NK-92 (cell line): ENCODE measurements around the gene C6orf89.

ENCODE experiments used
- DNase-seq: peaks from one replicate; lab custom pipeline; 2025; ENCODE audit not compliant: unreplicated experiment; lab: John Stamatoyannopoulos, UW

C6orf89 gene

GRCh38 chr6:36967301-36967700, 81.5 kb downstream of the C6orf89 start:
- no peak for DNase-seq

GRCh38 chr6:36967757-36968156, 82.0 kb downstream of the C6orf89 start:
- DNase-seq: no peak

GRCh38 chr6:36968266-36968977, 82.7 kb downstream of the C6orf89 start:
- no peak for DNase-seq

- DNase-seq: no peak
Measured at GRCh38 chr6:36969240-36969691, 83.5 kb downstream of the C6orf89 start.

DNA sequence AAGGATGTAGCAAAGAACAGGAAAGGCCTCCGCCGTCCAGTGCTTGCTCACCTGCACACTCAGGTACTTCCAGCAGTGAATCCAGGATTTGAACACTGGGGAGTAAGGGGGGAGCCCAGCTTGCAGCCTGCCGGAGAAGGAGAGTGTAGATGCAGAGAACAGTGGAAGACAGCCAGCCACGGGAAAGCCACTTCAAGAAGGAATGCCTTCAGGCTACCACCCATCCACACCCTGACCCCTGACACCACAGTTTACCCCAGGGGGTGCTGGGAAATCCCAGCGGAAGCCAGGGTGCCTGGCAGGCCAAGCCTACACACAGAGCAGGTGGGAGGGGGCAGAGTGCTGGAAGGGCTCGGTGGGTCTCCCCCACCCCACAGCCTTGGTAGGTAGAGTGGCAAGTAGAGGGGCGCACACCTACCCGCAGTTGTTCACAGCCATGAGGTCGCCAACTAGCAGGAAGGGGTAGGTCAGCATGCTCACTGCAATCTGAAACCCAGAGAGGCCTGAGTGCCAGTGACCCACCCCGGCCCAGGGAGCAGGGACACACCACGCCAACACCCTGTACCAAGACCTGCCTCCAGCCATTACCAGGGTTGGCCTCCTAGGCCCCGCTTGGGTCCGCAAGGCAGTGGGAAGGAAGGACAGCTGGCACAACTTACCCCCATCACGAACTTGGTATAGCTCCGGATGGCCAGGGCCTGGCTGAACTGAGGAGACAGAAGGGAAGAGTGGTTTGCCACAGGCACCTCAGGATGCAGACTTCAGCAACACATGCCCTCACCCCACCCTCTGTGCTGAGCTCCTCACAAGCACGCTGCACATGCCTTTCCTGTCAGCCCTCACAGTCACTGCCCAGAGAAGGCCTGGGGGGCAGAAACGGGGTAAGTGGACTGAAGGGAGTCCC, 84.5 kb downstream of the C6orf89 start:
- no peak for DNase-seq

DNA sequence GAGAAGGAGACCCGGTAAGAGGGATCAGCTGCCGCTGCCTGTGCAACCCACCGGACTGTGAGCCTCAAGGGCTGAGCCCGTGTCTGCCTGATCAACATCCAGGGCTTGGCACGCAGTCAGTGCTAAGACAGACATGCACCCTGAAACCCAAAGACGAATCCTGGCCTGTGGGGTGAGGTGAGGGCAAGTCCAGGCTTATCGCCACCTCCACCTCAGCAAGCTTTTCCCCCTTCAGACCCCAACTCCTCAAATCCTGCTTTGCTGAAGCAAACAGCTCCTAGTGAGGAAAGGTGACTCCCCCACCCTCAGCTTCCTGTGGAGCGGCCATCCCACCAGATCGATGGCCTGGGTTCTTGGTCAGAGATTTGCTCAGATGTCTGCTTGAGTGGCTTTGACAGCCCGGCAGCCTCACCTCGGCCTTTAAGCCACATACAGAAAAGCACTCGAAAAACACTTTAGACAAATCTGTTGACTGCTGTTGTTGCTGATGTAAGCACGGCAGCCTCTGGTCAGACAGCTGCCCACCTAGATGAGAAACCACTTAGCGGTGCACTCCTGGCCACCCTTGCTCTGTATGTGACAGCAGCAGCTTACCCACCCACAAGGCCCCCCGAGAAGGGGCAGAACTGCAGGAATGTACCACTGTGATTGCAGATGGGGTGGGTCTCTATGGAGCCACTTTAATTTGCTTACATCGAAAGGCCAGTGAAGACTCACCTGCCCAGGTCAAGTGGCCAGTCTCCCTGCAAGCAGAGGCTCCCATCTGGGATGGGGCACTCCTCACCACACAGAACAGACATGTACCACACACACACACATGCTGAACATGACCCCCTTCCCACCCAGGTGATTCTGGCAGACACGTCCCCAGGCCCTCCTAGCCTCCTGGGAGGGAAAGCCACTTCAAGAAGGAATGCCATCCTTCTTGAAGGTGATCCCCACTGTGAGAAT, 85.4 kb downstream of the C6orf89 start:
- no peak for DNase-seq

DNA sequence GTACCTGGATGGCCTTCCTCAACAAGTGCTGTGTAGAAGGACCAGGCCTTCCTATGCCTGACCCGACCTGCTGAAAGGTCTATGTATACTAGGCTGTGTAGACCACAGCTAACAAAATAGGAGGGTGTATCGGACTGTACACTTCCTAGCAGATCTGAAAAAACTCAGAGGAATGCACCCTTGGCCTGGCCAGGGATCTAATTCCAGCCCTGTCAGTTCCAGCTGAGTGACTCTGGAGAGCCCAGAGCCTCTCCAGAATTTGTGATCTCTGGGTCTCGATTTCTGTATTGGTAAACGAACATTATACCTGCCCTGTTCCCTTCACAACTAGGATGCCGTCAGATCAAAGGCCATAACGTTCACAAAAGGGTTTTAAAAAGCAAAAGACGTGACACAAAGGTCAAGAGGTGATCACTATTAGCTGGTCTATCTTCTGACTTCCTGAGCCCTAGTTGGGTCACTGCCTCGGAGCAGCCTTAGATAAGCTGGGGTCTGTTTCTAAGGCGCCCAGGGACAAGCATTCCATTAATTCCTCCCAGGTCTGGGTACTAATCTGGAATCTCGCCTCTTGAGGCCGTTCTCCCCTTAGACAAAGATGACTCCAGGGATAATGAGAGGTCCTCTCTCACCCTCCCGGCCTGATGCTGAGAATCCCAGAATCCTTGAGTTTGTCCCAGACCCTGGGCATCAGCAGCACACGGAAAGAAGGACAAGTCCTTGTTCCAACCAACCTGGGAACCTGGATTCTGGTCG, 86.3 kb downstream of the C6orf89 start:
- DNase-seq: no peak

- no peak for DNase-seq
Measured at GRCh38 chr6:36973190-36973589, 87.4 kb downstream of the C6orf89 start.

DNA sequence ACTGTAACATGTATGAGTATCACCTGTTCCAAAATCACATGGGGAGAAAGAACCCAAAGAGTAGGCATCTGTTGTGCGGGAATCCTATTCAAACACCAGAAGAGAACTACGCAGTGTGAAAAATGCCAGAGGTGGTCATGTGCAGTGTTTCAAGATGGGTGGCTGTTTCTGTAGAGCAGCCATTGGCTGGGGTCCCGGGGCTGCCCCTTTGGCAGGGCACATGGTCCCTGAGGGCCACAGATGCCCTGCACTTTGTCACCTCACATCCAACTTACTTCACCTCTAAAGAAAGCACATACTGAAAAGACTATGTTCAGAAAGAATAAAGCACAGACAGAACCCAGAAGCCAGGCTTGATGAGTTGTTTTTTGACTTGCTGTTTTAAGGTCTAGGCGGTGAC, 87.9 kb downstream of the C6orf89 start:
- DNase-seq: no peak

- DNase-seq: no peak
Measured at GRCh38 chr6:36975231-36976006, 89.7 kb downstream of the C6orf89 start.

GRCh38 chr6:36976007-36976264, 90.2 kb downstream of the C6orf89 start:
- DNase-seq: no peak

- no peak for DNase-seq
Measured at GRCh38 chr6:36976509-36976908, 90.8 kb downstream of the C6orf89 start.

DNA sequence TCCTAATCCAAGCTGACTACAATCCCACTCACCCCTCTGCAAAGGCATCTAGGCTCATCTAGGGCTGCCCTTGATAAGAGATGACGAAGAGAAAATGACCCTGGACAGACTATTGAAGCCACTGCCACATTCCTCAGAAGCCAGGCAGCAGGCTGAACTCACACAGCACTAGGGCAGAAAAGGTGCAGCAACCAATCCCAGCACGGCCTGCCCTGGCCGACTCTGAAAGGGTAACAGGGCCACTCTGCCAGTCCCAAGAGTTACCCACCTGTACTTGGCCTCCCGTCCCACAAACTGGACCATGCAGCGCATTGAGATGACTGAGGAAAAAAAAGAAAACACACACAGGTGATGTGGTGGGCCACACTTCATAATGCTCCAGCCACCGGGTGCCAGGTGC, 91.2 kb downstream of the C6orf89 start:
- DNase-seq: no peak

DNA sequence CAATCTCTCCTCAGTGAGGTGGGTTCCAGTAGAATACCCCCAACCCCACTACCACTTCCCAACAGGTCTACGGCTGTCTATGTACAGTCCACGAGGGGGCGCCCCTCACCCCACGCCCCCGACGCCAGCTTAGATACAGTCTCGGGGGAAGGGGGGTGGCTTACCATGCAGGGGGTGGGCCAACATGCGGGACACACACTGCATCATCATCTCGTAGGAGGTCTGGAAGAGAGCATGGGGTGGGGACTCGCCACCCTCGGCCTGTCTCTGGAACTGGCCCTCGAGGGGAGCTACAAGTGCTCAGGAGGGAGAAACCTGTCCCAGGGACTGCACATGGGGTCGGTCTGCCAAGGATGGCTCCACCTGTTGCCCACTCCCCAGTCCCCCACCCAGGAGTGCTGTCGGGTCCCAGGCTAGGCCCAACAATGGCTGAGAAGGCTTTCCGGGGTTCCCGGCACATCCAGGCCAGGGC, 91.8 kb downstream of the C6orf89 start:
- no peak for DNase-seq
